ENCODE measurements around the gene OR14C36. TPM values are rescaled to one million over a fixed set of nuclear protein-coding genes. Genes with fewer than 3 reads are reported as not detected.

Gene OR14C36, protein sequence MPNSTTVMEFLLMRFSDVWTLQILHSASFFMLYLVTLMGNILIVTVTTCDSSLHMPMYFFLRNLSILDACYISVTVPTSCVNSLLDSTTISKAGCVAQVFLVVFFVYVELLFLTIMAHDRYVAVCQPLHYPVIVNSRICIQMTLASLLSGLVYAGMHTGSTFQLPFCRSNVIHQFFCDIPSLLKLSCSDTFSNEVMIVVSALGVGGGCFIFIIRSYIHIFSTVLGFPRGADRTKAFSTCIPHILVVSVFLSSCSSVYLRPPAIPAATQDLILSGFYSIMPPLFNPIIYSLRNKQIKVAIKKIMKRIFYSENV
- not detected in 2 replicates for total RNA-seq

DNA sequence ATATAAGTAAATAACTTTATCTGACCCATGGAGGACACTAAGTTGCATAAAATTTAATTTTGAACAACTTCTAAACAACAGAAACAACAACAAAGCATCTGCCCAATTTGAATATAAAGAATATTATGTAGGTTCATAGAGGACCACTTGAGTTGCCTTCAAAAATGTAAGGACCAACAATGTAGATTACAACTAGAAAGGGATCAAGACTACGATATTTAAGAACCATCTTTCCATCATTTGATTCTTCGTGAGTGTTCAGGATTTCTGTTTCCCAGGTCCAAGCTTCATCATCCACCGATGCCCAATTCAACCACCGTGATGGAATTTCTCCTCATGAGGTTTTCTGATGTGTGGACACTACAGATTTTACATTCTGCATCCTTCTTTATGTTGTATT is at the start of gene OR14C36:
TSS of gene OR14C36 (plus strand) at position 301 of the 400 bp plus-strand sequence. CDS start at position 301, 0 bp downstream.

GRCh38 chr1:248303324-248303723 is 45.3 kb upstream of the OR14C36 start, which contains the start of gene OR2T12:
Gene OR2T12 (minus strand): TSS chr1:248303424. CDS start chr1:248295578, 7,846 bp downstream.

DNA sequence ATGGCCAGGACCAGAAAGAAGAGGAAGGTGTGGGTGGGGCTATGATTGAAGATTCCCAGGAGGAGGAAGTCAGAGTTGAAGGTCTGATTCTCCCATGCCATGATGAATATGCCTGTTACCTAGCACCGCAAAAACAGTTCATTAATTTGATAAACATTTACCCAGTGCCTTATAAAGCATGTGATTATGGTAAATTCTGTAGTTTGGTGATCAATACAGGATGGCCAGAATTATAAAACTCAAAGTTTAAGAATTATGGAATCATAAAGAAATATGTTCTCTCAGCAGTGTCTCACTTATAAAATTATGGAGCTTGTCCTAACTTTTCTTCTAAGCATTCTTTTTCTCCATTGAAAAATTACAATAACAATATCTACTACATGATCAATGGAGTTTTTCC is 24.1 kb upstream of the OR14C36 start, which contains the start of gene OR2M7:
TSS of gene OR2M7 (minus strand) at position 101 of the 400 bp plus-strand sequence. CDS start at position 101, 0 bp downstream.

DNA sequence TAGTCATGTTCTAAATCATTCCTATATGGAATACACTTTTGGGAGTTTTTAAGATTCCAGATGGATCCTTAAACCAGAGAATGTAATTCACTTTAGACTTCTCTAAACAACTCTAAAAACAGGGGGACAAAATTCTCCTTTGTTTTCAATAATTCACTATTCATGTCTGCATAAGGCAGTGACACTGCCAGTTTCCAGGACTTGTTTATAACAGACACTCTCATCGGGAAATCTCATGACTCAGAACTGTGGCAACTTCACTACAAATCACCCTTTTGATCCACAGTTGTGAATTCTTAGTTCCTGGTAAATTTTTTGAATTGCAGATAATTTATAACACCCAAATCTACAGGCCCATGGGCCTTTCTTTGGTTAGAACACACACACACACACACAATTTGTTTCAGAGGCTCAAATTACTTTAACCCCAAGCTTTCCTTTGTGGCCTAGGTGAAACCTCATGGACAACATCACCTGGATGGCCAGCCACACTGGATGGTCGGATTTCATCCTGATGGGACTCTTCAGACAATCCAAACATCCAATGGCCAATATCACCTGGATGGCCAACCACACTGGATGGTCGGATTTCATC is 12.6 kb downstream of the OR14C36 start, which contains the start of gene OR2T4:
TSS of gene OR2T4 (plus strand) at position 545 of the 595 bp plus-strand sequence. CDS start at position 545, 0 bp downstream.

DNA sequence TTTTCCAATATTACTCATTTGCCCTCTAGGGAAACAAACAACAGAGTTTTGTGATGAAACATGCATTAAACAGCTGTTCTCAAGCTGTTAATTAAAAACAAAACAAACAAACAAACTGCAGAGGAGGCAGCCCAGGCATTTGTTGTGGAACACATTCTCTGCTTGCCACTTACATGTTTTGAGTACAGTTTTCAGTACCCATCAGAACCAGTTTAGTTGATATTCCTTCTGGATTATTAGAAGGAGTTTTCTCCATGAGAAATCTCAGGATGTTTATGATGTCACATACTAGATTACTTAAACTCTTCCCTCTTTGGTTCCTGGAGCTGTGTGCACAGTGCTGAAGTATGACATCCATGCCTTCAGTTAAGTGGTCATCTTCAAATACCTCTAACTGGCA is 26.9 kb downstream of the OR14C36 start, which contains the start of gene OR2T6:
TSS of gene OR2T6 (plus strand) at position 301 of the 400 bp plus-strand sequence. CDS start 11,863 bp downstream, outside the sequence.

Other genes starting within 250 kb of the OR14C36 start
- gene OR2M5, start 203.6 kb upstream of the OR14C36 start, total RNA-seq: not detected in 2 replicates
- gene OR2M2, start 174.0 kb upstream of the OR14C36 start, total RNA-seq: not detected in 2 replicates
- not detected in 2 replicates for gene OR2M3, start 151.5 kb upstream of the OR14C36 start, total RNA-seq
- gene OR2M4, start 117.4 kb upstream of the OR14C36 start, total RNA-seq: not detected in 2 replicates
- gene OR2T33, start 70.8 kb upstream of the OR14C36 start, total RNA-seq: not detected in 2 replicates
- gene OR2T12, start 45.4 kb upstream of the OR14C36 start, total RNA-seq: not detected in 2 replicates
- not detected in 2 replicates for gene OR2M7, start 24.2 kb upstream of the OR14C36 start, total RNA-seq
- gene OR2T4, start 12.9 kb downstream of the OR14C36 start, total RNA-seq: not detected in 2 replicates
- gene OR2T6, start 27.0 kb downstream of the OR14C36 start, total RNA-seq: not detected in 2 replicates
- gene OR2T1, start 54.3 kb downstream of the OR14C36 start, total RNA-seq: not detected in 2 replicates
- not detected in 2 replicates for gene OR2T2, start 96.9 kb downstream of the OR14C36 start, total RNA-seq
- gene OR2T3, start 124.6 kb downstream of the OR14C36 start, total RNA-seq: not detected in 2 replicates
- gene OR2T5, start 139.8 kb downstream of the OR14C36 start, total RNA-seq: not detected in 2 replicates
- not detected in 2 replicates for gene OR2G6, start 159.3 kb downstream of the OR14C36 start, total RNA-seq
- 0.06 TPM in 1 of 2 replicates, not detected in the other for gene OR2T29, start 214.0 kb downstream of the OR14C36 start, total RNA-seq
- not detected in 2 replicates for gene OR2T34, start 226.0 kb downstream of the OR14C36 start, total RNA-seq
- gene OR2T10, start 248.9 kb downstream of the OR14C36 start, total RNA-seq: not detected in 2 replicates

Measured in aortic smooth muscle cell (primary cell).